Endodermal cell (in vitro differentiated cells): ENCODE results near the gene SLC38A4. TPM values are rescaled to one million over a fixed set of nuclear protein-coding genes. Genes with fewer than 3 reads are reported as not detected.

Experiments used
- DNase-seq: peaks from one replicate; pipeline ENCODE4 v3.0.0-alpha.2; 2017
- H3K27ac ChIP-seq: 2 replicates; pipeline ENCODE4 v1.5.1; 2013; ENCODE audit warnings: mild to moderate bottlenecking, low read depth, low read length, moderate library complexity
- H3K27me3 ChIP-seq: 2 replicates; pipeline ENCODE4 v1.6.1; 2013; ENCODE audit warnings: mild to moderate bottlenecking, low read length, moderate library complexity; ENCODE audit not compliant: insufficient read depth, control insufficient read depth, poor library complexity, severe bottlenecking
- H3K36me3 ChIP-seq: 2 replicates; pipeline ENCODE4 v1.7.0; 2013; ENCODE audit warnings: mild to moderate bottlenecking, low read length, moderate library complexity; ENCODE audit not compliant: control insufficient read depth, insufficient read depth
- H3K4me1 ChIP-seq: one replicate; pipeline ENCODE4 v1.7.0; 2013; ENCODE audit warnings: low read length; ENCODE audit not compliant: control insufficient read depth, insufficient read depth
- H3K4me3 ChIP-seq: 2 replicates; pipeline ENCODE4 v1.5.1; 2013; ENCODE audit warnings: mild to moderate bottlenecking, low read length, moderate library complexity
- H3K9ac ChIP-seq: 2 replicates; pipeline ENCODE4 v1.6.1; 2013; ENCODE audit warnings: mild to moderate bottlenecking, low read length, moderate library complexity; ENCODE audit not compliant: poor library complexity, severe bottlenecking; ENCODE audit errors: extremely low read depth
- H3K9me3 ChIP-seq: 2 replicates; pipeline ENCODE4 v1.6.1; 2013; ENCODE audit warnings: mild to moderate bottlenecking, low read length, moderate library complexity; ENCODE audit not compliant: control insufficient read depth
- H3K27ac Mint-ChIP-seq: 2 replicates; pipeline ENCODE4 v1.8.0; 2020; ENCODE audit warnings: mixed read lengths
- H3K27me3 Mint-ChIP-seq: 2 replicates; pipeline ENCODE4 v1.8.0; 2021; ENCODE audit warnings: mild to moderate bottlenecking, mixed read lengths; ENCODE audit not compliant: insufficient read depth
- H3K36me3 Mint-ChIP-seq: 2 replicates; pipeline ENCODE4 v1.8.0; 2020; ENCODE audit warnings: low read depth, mixed read lengths
- H3K4me1 Mint-ChIP-seq: 2 replicates; pipeline ENCODE4 v1.8.0; 2020; ENCODE audit warnings: mixed read lengths
- H3K4me3 Mint-ChIP-seq: 2 replicates; pipeline ENCODE4 v1.8.0; 2020; ENCODE audit warnings: mild to moderate bottlenecking, moderate library complexity, mixed read lengths
- H3K9me3 Mint-ChIP-seq: 2 replicates; pipeline ENCODE4 v1.8.0; 2020; ENCODE audit warnings: mild to moderate bottlenecking, mixed read lengths
- WGBS, 2 experiments: methylation state at CpG; one replicate each; pipeline versions ENCODE4 v1.1.5 to v1.1.7; 2013; ENCODE audit warnings: missing lambda C conversion rate in 2 of 2, mixed read lengths in 1 of 2; ENCODE audit not compliant: insufficient coverage in 1 of 2, insufficient read length in 1 of 2; 5-methylcytosine and 5-hydroxymethylcytosine counted together
- total RNA-seq, 2 donors: library from RNA; stranded (reverse); fragmentation: NEBNext Ultra II Directional in 1 of 2; extraction: Animal tissue kit (Norgen Biotek cat#: 25700) in 1 of 2; gene quantifications; 2 replicates in 1 of 2; 3 replicates in 1 of 2; pipeline ENCODE4 v1.2.1, GENCODE V29; 2021
- TF ChIP-seq, protein P1 (sequence below): fragments of 200-600 bp; sonication (generic); conservative IDR thresholded peaks from 2 replicates; pipeline ENCODE4 v1.5.0; 2021; ENCODE audit warnings: antibody characterized with exemption, mild to moderate bottlenecking

SLC38A4 gene
- total RNA-seq, 2 donors from 2014 or later: 0.62 TPM; not detected in 1

- no peaks in the 10 kb centered on the region for H3K27me3 Mint-ChIP-seq
- no peak overlapping the region for H3K9ac ChIP-seq
- H3K4me3 Mint-ChIP-seq: no peak overlapping the region
- no peak overlapping the region for H3K27ac ChIP-seq
- no peak for DNase-seq
- H3K36me3 Mint-ChIP-seq: no peaks in the 10 kb centered on the region
- H3K9me3 ChIP-seq: no peaks in the 10 kb centered on the region
- no peaks in the 10 kb centered on the region for H3K27me3 ChIP-seq
- no peak overlapping the region for H3K4me3 ChIP-seq
- H3K4me1 ChIP-seq: no peaks in the 10 kb centered on the region
- no peaks in the 10 kb centered on the region for H3K36me3 ChIP-seq
- H3K4me1 Mint-ChIP-seq: no peaks in the 10 kb centered on the region
- H3K27ac Mint-ChIP-seq: no peak overlapping the region
- 56% methylated on average over 1 of the region's 1 CpG; no CpG with 5 or more reads in 1 of the 2 experiments for WGBS, 2 experiments
- TF ChIP-seq, protein P1, sequence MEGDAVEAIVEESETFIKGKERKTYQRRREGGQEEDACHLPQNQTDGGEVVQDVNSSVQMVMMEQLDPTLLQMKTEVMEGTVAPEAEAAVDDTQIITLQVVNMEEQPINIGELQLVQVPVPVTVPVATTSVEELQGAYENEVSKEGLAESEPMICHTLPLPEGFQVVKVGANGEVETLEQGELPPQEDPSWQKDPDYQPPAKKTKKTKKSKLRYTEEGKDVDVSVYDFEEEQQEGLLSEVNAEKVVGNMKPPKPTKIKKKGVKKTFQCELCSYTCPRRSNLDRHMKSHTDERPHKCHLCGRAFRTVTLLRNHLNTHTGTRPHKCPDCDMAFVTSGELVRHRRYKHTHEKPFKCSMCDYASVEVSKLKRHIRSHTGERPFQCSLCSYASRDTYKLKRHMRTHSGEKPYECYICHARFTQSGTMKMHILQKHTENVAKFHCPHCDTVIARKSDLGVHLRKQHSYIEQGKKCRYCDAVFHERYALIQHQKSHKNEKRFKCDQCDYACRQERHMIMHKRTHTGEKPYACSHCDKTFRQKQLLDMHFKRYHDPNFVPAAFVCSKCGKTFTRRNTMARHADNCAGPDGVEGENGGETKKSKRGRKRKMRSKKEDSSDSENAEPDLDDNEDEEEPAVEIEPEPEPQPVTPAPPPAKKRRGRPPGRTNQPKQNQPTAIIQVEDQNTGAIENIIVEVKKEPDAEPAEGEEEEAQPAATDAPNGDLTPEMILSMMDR: no peak
- no peaks in the 10 kb centered on the region for H3K9me3 Mint-ChIP-seq
Observed at GRCh38 chr12:46801293-46801692, 24.5 kb downstream of the SLC38A4 start.

DNA sequence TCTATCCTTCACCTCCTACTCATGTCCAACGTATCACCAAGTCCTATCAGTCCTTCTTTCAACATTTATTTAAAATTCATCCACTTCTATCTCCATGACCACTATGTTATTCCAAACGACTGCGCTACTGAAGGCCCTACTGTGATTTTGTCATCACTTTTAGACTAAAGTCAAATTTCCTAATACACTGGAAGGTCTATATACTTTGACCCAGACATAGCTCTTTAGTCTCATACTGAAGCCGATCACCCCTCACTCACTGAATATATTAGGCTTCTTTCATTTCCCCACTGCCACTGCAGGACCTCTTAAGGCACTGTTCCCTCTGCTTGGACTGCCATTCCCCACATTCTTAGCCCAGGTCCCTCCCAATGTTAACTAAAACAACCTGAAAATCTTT lies 25.6 kb downstream of the SLC38A4 start:
- no peaks in the 10 kb centered on the region for H3K4me1 Mint-ChIP-seq
- DNase-seq: no peak
- H3K36me3 Mint-ChIP-seq: no peaks in the 10 kb centered on the region
- Histone ChIP-seq H3K4me3 (no peak overlapping the region), H3K27me3 (no peaks in the 10 kb centered on the region), H3K9ac (no peak overlapping the region), H3K36me3 (no peaks in the 10 kb centered on the region), H3K27ac (no peak overlapping the region), H3K9me3 (no peaks in the 10 kb centered on the region), H3K4me1 (no peaks in the 10 kb centered on the region)
- no peak overlapping the region for H3K27ac Mint-ChIP-seq
- no peak overlapping the region for H3K4me3 Mint-ChIP-seq
- TF ChIP-seq, protein P1: no peak
- no peaks in the 10 kb centered on the region for H3K27me3 Mint-ChIP-seq
- no peaks in the 10 kb centered on the region for H3K9me3 Mint-ChIP-seq
- WGBS, 2 experiments: 89 to 91% methylated on average over 4 of the region's 4 CpGs

DNA sequence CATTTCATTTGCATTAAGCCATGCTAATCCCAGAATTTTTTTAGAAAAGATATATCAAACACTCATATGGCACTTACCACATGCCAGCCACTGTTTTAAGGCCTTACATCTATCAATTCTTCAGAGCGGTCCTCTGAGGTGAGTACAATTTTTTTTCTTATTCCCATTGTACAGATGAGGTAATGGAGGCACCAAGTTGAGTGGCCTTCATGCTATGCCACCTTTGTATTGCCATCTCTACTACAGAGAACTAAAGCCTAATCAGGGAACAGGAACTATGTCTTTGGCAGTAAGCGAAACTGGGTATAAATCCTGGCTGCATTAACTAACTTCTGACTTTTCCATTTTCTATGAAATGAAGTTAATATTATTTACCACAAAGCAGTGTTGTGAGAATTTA lies 27.1 kb downstream of the SLC38A4 start:
- H3K4me3 ChIP-seq: no peak overlapping the region
- 94% methylated on average over 2 of the region's 2 CpGs; no CpG with 5 or more reads in 1 of the 2 experiments for WGBS, 2 experiments
- Mint-ChIP-seq H3K4me1 (no peaks in the 10 kb centered on the region), H3K36me3 (no peaks in the 10 kb centered on the region), H3K9me3 (no peaks in the 10 kb centered on the region), H3K4me3 (no peak overlapping the region), H3K27ac (no peak overlapping the region), H3K27me3 (no peaks in the 10 kb centered on the region)
- no peaks in the 10 kb centered on the region for H3K4me1 ChIP-seq
- no peak overlapping the region for H3K27ac ChIP-seq
- no peaks in the 10 kb centered on the region for H3K27me3 ChIP-seq
- TF ChIP-seq, protein P1: no peak
- no peak overlapping the region for H3K9ac ChIP-seq
- no peaks in the 10 kb centered on the region for H3K36me3 ChIP-seq
- DNase-seq: no peak
- peaks cover 5% of the 10 kb centered on the region for H3K9me3 ChIP-seq
